Muscle of leg (tissue), 16 donors: ENCODE measurements around the gene TMEM185B. TPM values are rescaled to one million over a fixed set of nuclear protein-coding genes. Genes with fewer than 3 reads are reported as not detected.
A peak's percentile ranks its signal among the peaks of the same experiment; 100 is the strongest.

Source experiments
- DNase-seq: peaks from one replicate; pipeline ENCODE4 v3.0.0; 2013
- H3K27ac ChIP-seq: one replicate; pipeline ENCODE4 v1.5.1; 2013; ENCODE audit warnings: mild to moderate bottlenecking, low read length, control low read depth
- H3K27me3 ChIP-seq: one replicate; pipeline ENCODE4 v1.6.1; 2013; ENCODE audit warnings: low read length; ENCODE audit not compliant: control insufficient read depth, insufficient read depth
- H3K36me3 ChIP-seq: one replicate; pipeline ENCODE4 v1.6.1; 2013; ENCODE audit warnings: low read length; ENCODE audit not compliant: control insufficient read depth, insufficient read depth
- H3K4me1 ChIP-seq: one replicate; pipeline ENCODE4 v1.6.1; 2013; ENCODE audit warnings: low read length; ENCODE audit not compliant: control insufficient read depth, insufficient read depth
- H3K4me3 ChIP-seq: one replicate; pipeline ENCODE4 v1.5.1; 2013; ENCODE audit warnings: low read length, control low read depth
- H3K9me3 ChIP-seq: replicated peaks from 2 replicates; pipeline ENCODE4 v1.6.1; 2013; ENCODE audit warnings: low read depth, low read length; ENCODE audit not compliant: control insufficient read depth
- WGBS: methylation state at CpG from one replicate; pipeline ENCODE4 v1.1.5; 2013; ENCODE audit warnings: missing lambda C conversion rate; ENCODE audit not compliant: insufficient coverage; 5-methylcytosine and 5-hydroxymethylcytosine counted together
- long read RNA-seq, 11 donors: transcript quantifications; one replicate each; lab custom pipeline, GENCODE V29; 2026
- polyA plus RNA-seq, 8 donors: library from polyadenylated mRNA; unstranded; fragments of 120-200 nt; gene quantifications; one replicate each; pipeline versions ENCODE4 v1.2.1 to v1.2.3, GENCODE V29; 2013; ENCODE audit warnings: inconsistent platforms in 1 of 8, low replicate concordance in 1 of 8; ENCODE audit not compliant: insufficient read length in 8 of 8, insufficient read depth in 1 of 8
- total RNA-seq: library from RNA; stranded (reverse); fragments of 120-200 nt; gene quantifications from one replicate; pipeline ENCODE4 v1.2.4, GENCODE V29; 2013

The TMEM185B gene
- total RNA-seq = 8.9 TPM
- polyA plus RNA-seq = 10 to 100 TPM; 11.3 to 17.3 (median 15.2) TPM
- long read RNA-seq, donor 1, transcript TMEM185B-201 (1 exons, 2,131 nt) = major isoform, 8 of 8 reads
- long read RNA-seq, donor 1, partial matches to known transcripts = 0 of 8 reads
- long read RNA-seq, donor 1, other reads (novel, unspliced or antisense) = 0 of 8 reads
- long read RNA-seq, donor 2, transcript TMEM185B-201 (1 exons, 2,131 nt) = major isoform, 5 of 5 reads
- long read RNA-seq, donor 2, partial matches to known transcripts = 0 of 5 reads
- long read RNA-seq, donor 2, other reads (novel, unspliced or antisense) = 0 of 5 reads
- long read RNA-seq, donor 3, transcript TMEM185B-201 (1 exons, 2,131 nt) = major isoform, 16 of 16 reads
- long read RNA-seq, donor 3, partial matches to known transcripts = 0 of 16 reads
- long read RNA-seq, donor 3, other reads (novel, unspliced or antisense) = 0 of 16 reads
- long read RNA-seq, donor 4, transcript TMEM185B-201 (1 exons, 2,131 nt) = major isoform, 8 of 8 reads
- long read RNA-seq, donor 4, partial matches to known transcripts = 0 of 8 reads
- long read RNA-seq, donor 4, other reads (novel, unspliced or antisense) = 0 of 8 reads
- long read RNA-seq, donor 5, transcript TMEM185B-201 (1 exons, 2,131 nt) = major isoform, 42 of 42 reads
- long read RNA-seq, donor 5, partial matches to known transcripts = 0 of 42 reads
- long read RNA-seq, donor 5, other reads (novel, unspliced or antisense) = 0 of 42 reads
- long read RNA-seq, donor 6, transcript TMEM185B-201 (1 exons, 2,131 nt) = major isoform, 20 of 20 reads
- long read RNA-seq, donor 6, partial matches to known transcripts = 0 of 20 reads
- long read RNA-seq, donor 6, other reads (novel, unspliced or antisense) = 0 of 20 reads
- long read RNA-seq, donor 7, transcript TMEM185B-201 (1 exons, 2,131 nt) = major isoform, 22 of 22 reads
- long read RNA-seq, donor 7, partial matches to known transcripts = 0 of 22 reads
- long read RNA-seq, donor 7, other reads (novel, unspliced or antisense) = 0 of 22 reads
- long read RNA-seq, donor 8, transcript TMEM185B-201 (1 exons, 2,131 nt) = major isoform, 16 of 16 reads
- long read RNA-seq, donor 8, partial matches to known transcripts = 0 of 16 reads
- long read RNA-seq, donor 8, other reads (novel, unspliced or antisense) = 0 of 16 reads
- long read RNA-seq, donor 9, transcript TMEM185B-201 (1 exons, 2,131 nt) = major isoform, 9 of 9 reads
- long read RNA-seq, donor 9, partial matches to known transcripts = 0 of 9 reads
- long read RNA-seq, donor 9, other reads (novel, unspliced or antisense) = 0 of 9 reads
- long read RNA-seq, donor 10, transcript TMEM185B-201 (1 exons, 2,131 nt) = major isoform, 25 of 25 reads
- long read RNA-seq, donor 10, partial matches to known transcripts = 0 of 25 reads
- long read RNA-seq, donor 10, other reads (novel, unspliced or antisense) = 0 of 25 reads
- long read RNA-seq, donor 11, transcript TMEM185B-201 (1 exons, 2,131 nt) = major isoform, 22 of 22 reads
- long read RNA-seq, donor 11, partial matches to known transcripts = 0 of 22 reads
- long read RNA-seq, donor 11, other reads (novel, unspliced or antisense) = 0 of 22 reads

DNA sequence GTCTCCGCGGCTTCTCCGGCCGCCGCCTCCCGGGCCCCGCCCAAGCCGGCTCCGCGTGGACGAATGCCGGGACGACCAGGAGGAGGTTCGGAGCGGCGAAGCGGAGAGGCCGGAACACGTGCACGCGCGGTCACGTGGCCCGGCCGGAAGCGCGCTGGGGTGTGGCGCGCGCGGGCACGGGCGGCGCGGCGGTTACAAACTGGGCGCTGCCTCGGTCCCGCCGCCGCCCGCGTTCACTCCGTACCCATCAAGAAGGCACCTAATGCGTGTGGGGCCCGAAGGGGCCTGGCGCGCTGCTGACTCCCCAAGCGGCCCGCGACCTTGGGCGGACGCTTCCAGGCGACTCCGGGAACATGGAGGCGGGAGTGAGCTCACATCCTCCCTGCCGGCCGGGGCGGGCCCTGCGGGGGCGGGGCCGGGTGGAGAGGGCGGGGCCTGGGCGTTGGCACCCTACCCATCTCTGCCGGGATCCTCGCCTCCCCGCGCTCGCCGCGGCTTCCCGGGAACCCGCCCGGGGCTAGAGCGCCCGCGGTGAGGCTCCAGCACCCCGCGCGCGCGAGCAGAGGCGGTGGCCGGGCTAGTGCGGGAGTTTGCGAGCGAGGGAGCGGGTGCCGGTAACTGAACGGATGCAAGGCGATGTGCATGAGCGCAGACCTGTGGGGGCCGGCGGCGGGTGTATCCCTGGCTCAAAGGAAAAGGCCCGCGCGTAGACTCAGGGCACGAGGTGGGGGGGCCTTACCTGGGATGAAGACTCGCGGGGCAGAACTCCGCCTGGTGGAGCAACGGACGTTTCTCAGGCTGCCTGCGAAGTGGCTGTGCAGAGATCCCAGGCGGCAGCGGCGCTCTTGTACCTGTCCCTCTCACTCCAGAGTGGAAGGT, at the start of gene TMEM185B:
Gene TMEM185B, minus strand, starts transcription at position 367 of the 879 bp plus-strand sequence. CDS start 424 bp downstream, outside the sequence.
- peak; percentile 91 for DNase-seq
- peaks cover 12% of the 10 kb centered on the region for H3K27me3 ChIP-seq
- H3K36me3 ChIP-seq = peaks cover 29% of the 10 kb centered on the region
- H3K4me1 ChIP-seq = peaks cover 15% of the 10 kb centered on the region
- H3K27ac ChIP-seq = peak within 1 kb of the TSS; percentile 74
- peak within 1 kb of the TSS; percentile 74 for H3K4me3 ChIP-seq
- peaks cover 34% of the 10 kb centered on the region for H3K9me3 ChIP-seq
- WGBS = under 1% methylated on average over 105 of the region's 108 CpGs

DNA sequence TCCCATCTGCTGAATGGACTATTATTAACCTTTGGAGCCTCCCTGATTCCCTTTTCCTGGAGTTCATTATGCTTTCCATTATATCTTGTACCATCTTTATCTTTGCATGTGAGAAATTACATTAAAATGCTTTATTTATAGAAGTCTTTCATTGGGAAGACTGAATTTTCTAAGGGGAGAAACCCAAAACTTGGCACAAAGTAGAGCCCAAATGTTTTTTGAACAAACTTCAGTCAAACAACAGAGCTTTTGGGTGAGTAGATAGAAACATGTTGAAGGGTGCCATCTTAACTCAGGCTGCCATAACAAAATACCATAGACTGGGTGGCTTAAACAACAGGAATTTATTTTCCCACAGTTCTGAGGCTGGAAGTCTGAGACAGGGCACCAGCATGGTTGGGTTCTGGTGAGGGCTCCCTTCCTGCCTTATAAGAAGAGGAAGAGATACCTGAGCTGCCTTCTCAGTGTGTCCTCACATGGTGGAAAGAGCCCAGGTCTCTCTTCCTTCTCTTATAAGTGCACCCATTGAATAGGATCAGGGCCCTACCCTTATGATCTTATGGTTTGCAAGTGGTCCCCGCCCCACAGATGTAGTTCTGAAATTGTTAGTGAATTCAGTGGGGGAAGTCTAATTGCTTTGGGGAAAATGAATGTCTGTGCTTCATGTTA, 48.6 kb upstream of the TMEM185B start:
- H3K4me1 ChIP-seq = peaks cover 2% of the 10 kb centered on the region

DNA sequence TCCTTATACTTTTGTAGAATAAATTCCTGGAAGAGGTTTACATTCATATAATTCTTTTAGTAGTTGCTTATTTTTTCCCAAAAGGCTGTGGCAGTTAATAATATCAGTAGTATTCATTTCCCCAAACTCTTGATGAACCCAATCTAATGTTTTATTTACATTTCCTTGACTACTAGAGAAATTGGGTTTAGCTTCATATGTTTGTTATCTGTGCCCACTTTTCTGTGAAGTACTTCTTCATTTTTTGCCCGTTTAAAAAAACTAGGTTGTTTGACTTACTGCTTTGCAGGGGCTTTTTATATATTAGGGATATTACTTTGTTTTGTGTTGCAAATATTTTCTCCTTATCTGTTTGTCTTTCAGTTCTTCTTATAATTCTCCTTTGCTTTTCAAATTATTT, 46.6 kb upstream of the TMEM185B start:
- Histone ChIP-seq H3K36me3 (no peaks in the 10 kb centered on the region), H3K4me1 (peaks cover 2% of the 10 kb centered on the region), H3K27me3 (no peaks in the 10 kb centered on the region), H3K4me3 (no peak overlapping the region), H3K27ac (no peak overlapping the region), H3K9me3 (no peaks in the 10 kb centered on the region)
- WGBS = no CpG with 5 or more reads among the region's 1 CpG
- DNase-seq = no peak

More for the DNA sequence above, 48.6 kb upstream of the TMEM185B start:
- Histone ChIP-seq H3K4me3 (no peak overlapping the region), H3K9me3 (peaks cover 7% of the 10 kb centered on the region), H3K36me3 (no peaks in the 10 kb centered on the region), H3K27me3 (no peaks in the 10 kb centered on the region), H3K27ac (no peak overlapping the region)
- no peak for DNase-seq
- WGBS = no CpG with 5 or more reads among the region's 1 CpG

DNA sequence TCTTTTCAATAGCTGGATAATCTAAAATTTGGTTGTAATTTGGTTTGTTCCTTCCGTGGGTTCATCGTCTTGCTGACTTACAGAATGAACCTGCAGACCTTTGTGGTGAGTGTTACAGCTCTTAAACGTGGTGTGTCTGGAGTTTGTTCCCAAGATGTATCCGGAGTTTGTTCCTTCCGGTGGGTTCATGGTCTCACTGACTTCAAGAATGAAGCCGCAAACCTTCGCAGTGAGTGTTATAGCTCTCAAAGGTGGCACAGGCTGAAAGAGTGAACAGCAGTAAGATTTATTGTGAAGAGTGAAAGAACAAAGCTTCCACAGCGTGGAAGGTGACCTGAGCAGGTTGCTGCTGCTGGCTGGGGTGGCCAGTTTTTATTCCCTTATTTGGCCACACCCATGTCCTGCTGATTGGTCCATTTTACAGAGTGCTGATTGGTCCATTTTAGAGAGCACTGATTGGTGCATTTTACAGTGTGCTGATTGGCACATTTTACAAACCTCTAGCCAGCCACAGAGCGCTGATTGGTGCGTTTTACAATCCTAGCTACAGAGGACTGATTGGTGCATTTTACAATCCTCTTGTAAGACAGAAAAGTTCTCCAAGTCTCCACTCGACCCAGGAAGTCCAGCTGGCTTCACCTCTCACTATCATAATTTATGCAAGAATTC, 46.0 kb upstream of the TMEM185B start:
- 92% methylated on average over 7 of the region's 11 CpGs for WGBS
- no peaks in the 10 kb centered on the region for H3K9me3 ChIP-seq
- no peak overlapping the region for H3K27ac ChIP-seq
- H3K27me3 ChIP-seq = no peaks in the 10 kb centered on the region
- H3K36me3 ChIP-seq = no peaks in the 10 kb centered on the region
- H3K4me1 ChIP-seq = peaks cover 2% of the 10 kb centered on the region
- no peak for DNase-seq
- no peak overlapping the region for H3K4me3 ChIP-seq

DNA sequence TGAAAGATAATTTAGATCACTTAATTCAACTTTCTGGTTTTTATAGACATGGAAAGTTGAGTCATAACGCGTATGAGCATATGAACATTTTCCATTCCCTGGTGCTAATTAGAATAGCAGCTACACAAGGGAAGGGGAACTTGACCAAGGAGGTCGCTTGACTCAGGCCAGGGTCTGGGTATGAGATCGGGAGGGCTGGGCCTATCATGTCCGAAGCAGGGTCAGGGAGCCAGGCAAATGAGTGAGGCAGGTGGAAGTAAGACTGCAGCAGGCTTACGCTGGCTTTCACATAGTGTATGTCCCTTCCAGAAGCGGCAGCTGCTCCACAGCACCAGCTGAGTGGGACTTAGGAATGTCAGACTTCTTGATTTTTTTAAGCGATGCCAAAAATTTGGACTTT, 44.1 kb upstream of the TMEM185B start:
- no peaks in the 10 kb centered on the region for H3K36me3 ChIP-seq
- peaks cover 2% of the 10 kb centered on the region for H3K4me1 ChIP-seq
- DNase-seq = peak; percentile 75
- H3K4me3 ChIP-seq = no peak overlapping the region
- peak overlapping the region; percentile 47 for H3K27ac ChIP-seq
- no peaks in the 10 kb centered on the region for H3K9me3 ChIP-seq
- no peaks in the 10 kb centered on the region for H3K27me3 ChIP-seq
- WGBS = 42% methylated on average over 4 of the region's 8 CpGs

DNA sequence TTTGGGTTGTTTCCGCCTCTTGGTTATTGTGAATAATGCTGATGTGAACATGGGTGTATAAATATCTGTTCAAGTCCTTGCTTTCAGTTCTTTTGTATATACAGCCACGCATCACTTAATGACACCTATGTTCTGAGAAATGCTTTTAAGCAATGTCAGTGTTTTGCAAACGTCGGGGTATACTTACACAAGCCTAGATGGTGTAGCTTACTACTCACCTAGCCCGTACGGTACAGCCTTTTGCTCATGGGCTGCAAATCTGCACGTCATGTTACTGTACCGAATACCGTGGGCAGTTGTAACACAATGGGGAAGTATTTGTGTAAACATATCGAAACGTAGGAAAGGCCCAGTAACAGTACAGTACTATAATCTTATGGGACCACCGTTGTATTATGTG, 41.8 kb upstream of the TMEM185B start:
- WGBS = 89% methylated on average over 4 of the region's 12 CpGs
- H3K4me1 ChIP-seq = peaks cover 2% of the 10 kb centered on the region
- H3K9me3 ChIP-seq = peaks cover 7% of the 10 kb centered on the region
- H3K27ac ChIP-seq = no peak overlapping the region
- no peak overlapping the region for H3K4me3 ChIP-seq
- H3K27me3 ChIP-seq = no peaks in the 10 kb centered on the region
- DNase-seq = no peak
- no peaks in the 10 kb centered on the region for H3K36me3 ChIP-seq

DNA sequence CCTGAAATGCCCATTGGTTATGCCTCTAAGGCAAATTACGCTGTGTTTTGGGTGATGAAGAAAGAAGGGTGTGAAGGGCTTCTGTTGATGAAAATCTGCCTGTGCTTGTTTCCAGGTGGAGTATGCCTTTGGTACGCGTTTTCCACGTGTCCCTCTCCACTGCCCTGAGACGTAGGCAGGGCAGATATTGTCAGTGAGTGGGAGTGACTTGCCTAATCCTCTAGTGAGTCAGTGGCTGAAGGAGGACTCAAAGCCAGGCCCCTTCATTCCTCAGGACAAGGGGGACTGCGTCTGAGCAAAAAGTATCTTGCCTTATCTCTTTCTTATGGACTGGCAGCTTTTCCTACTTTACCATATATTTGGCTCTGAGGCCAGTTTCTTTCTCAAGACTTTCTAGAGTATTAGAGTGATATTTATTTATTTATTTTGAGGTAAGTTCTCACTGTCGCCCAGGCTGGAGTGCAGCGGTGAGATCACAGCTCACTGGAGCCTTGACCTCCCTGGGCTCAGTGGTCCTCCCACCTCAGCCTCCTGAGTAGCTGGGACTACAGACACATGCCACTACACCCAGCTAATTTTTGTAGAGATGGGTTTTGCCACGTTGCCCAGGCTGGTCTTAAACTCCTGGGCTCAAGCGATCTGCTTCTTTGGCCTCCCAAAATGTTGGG, 39.7 kb upstream of the TMEM185B start:
- Histone ChIP-seq H3K27me3 (no peaks in the 10 kb centered on the region), H3K27ac (no peak overlapping the region), H3K4me1 (peaks cover 2% of the 10 kb centered on the region), H3K4me3 (no peak overlapping the region), H3K36me3 (no peaks in the 10 kb centered on the region), H3K9me3 (peaks cover 8% of the 10 kb centered on the region)
- WGBS = 100% methylated on average over 2 of the region's 10 CpGs
- DNase-seq = no peak

DNA sequence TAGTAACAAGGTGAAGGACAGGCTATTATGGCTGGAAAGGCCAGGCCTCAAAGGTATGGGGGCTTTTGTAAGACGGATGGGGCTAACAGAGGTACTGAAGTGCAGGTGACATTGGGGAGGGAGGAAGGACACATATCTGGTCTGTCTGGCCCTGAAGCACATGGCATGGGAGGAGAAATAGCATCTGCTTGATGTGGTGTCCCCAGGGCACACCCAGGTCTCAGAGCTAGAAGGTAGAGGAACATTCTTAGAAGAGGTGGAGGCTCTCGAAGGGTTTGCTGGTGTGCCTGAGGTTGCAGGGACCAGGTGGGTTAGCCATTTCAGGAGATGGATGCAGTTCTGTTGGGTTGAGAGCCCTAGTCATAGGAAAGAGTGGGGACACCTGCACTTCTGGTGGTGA, 39.0 kb upstream of the TMEM185B start:
- no peaks in the 10 kb centered on the region for H3K36me3 ChIP-seq
- no peak overlapping the region for H3K27ac ChIP-seq
- H3K27me3 ChIP-seq = no peaks in the 10 kb centered on the region
- no peaks in the 10 kb centered on the region for H3K4me1 ChIP-seq
- WGBS = 86% methylated on average over 2 of the region's 2 CpGs
- no peak overlapping the region for H3K4me3 ChIP-seq
- peaks cover 8% of the 10 kb centered on the region for H3K9me3 ChIP-seq
- no peak for DNase-seq
